Measurements from ENCODE around the gene EXOC6.
"Not testable (repeated sequence)": the region's sequence is repeated elsewhere in the genome, so short reads cannot be mapped to it uniquely, and the experiment has no call there.

EXOC6 gene

GRCh38 chr10:92886334-92886961 is 38.1 kb downstream of the EXOC6 start:
- no peak for DNase-seq (ENCODE audit: low read depth)

GRCh38 chr10:92890471-92890870 is 42.2 kb downstream of the EXOC6 start:
- DNase-seq (ENCODE audit: low read depth): no peak

- peak; percentile 32 for DNase-seq (ENCODE audit: low read depth)
Observed at GRCh38 chr10:92891885-92892690, 43.8 kb downstream of the EXOC6 start.

GRCh38 chr10:92892691-92893054 is 44.4 kb downstream of the EXOC6 start:
- no peak for DNase-seq (ENCODE audit: low read depth)

GRCh38 chr10:92894081-92894655 is 45.8 kb downstream of the EXOC6 start:
- DNase-seq (ENCODE audit: low read depth): no peak

- DNase-seq (ENCODE audit: low read depth): no peak
Observed at GRCh38 chr10:92897916-92898315, 49.6 kb downstream of the EXOC6 start.

GRCh38 chr10:92901819-92902251 is 53.5 kb downstream of the EXOC6 start:
- no peak for DNase-seq (ENCODE audit: low read depth)

GRCh38 chr10:92903633-92904032 is 55.3 kb downstream of the EXOC6 start:
- DNase-seq (ENCODE audit: low read depth): no peak

- no peak for DNase-seq (ENCODE audit: low read depth)
Observed at GRCh38 chr10:92907280-92907679, 59.0 kb downstream of the EXOC6 start.

- not testable (repeated sequence) for DNase-seq (ENCODE audit: low read depth)
Observed at GRCh38 chr10:92912631-92913030, 64.3 kb downstream of the EXOC6 start.

GRCh38 chr10:92913973-92914372 is 65.7 kb downstream of the EXOC6 start:
- no peak for DNase-seq (ENCODE audit: low read depth)

- DNase-seq (ENCODE audit: low read depth): peak; percentile 17
Observed at GRCh38 chr10:92914478-92915325, 66.4 kb downstream of the EXOC6 start.

GRCh38 chr10:92915892-92916291 is 67.6 kb downstream of the EXOC6 start:
- no peak for DNase-seq (ENCODE audit: low read depth)

- no peak for DNase-seq (ENCODE audit: low read depth)
Observed at GRCh38 chr10:92916433-92916832, 68.1 kb downstream of the EXOC6 start.

- no peak for DNase-seq (ENCODE audit: low read depth)
Observed at GRCh38 chr10:92918603-92919002, 70.3 kb downstream of the EXOC6 start.

GRCh38 chr10:92920866-92921265 is 72.5 kb downstream of the EXOC6 start:
- no peak for DNase-seq (ENCODE audit: low read depth)

- no peak for DNase-seq (ENCODE audit: low read depth)
Observed at GRCh38 chr10:92923416-92923815, 75.1 kb downstream of the EXOC6 start.

GRCh38 chr10:92929896-92930295 is 81.6 kb downstream of the EXOC6 start:
- no peak for DNase-seq (ENCODE audit: low read depth)

- DNase-seq (ENCODE audit: low read depth): no peak
Observed at GRCh38 chr10:92931597-92931996, 83.3 kb downstream of the EXOC6 start.

- no peak for DNase-seq (ENCODE audit: low read depth)
Observed at GRCh38 chr10:92937876-92938275, 89.6 kb downstream of the EXOC6 start.

- DNase-seq (ENCODE audit: low read depth): no peak
Observed at GRCh38 chr10:92938841-92939240, 90.5 kb downstream of the EXOC6 start.

- no peak for DNase-seq (ENCODE audit: low read depth)
Observed at GRCh38 chr10:92942226-92942625, 93.9 kb downstream of the EXOC6 start.
